ENCODE measurements around the gene ARHGAP24. TPM values are rescaled to one million over a fixed set of nuclear protein-coding genes. Genes with fewer than 3 reads are reported as not detected.

ARHGAP24 gene
- total RNA-seq, 4 donors from 2014 or later = 54.8 to 88.6 (median 62.6) TPM

GRCh38 chr4:85803856-85804255 is 328.9 kb downstream of the ARHGAP24 start:
- TF ChIP-seq CTCF (IDR thresholded peaks at IDR 0.05; ENCODE audit: low read depth) = no peak

- TF ChIP-seq CTCF (IDR thresholded peaks at IDR 0.05; ENCODE audit: low read depth) = no peak
Observed at GRCh38 chr4:85805891-85806290, 330.9 kb downstream of the ARHGAP24 start.

GRCh38 chr4:85806334-85806733 is 331.4 kb downstream of the ARHGAP24 start:
- no peak for TF ChIP-seq CTCF (IDR thresholded peaks at IDR 0.05; ENCODE audit: low read depth)

- TF ChIP-seq CTCF (IDR thresholded peaks at IDR 0.05; ENCODE audit: low read depth) = no peak
Observed at GRCh38 chr4:85807247-85807950, 332.4 kb downstream of the ARHGAP24 start.

GRCh38 chr4:85808104-85808503 is 333.2 kb downstream of the ARHGAP24 start:
- TF ChIP-seq CTCF (IDR thresholded peaks at IDR 0.05; ENCODE audit: low read depth) = no peak

GRCh38 chr4:85808864-85809263 is 333.9 kb downstream of the ARHGAP24 start:
- TF ChIP-seq CTCF (IDR thresholded peaks at IDR 0.05; ENCODE audit: low read depth) = no peak

GRCh38 chr4:85812776-85813175 is 337.8 kb downstream of the ARHGAP24 start:
- TF ChIP-seq CTCF (IDR thresholded peaks at IDR 0.05; ENCODE audit: low read depth) = no peak

Measured in subcutaneous adipose tissue (tissue), 4 donors.